ENCODE measurements around the gene ENAH. TPM values are rescaled to one million over a fixed set of nuclear protein-coding genes. Genes with fewer than 3 reads are reported as not detected.

Gene ENAH
- total RNA-seq, 1 experiment from 2014 or later, result 285 TPM

GRCh38 chr1:225481738-225482137 lies 171.2 kb downstream of the ENAH start:
- no peak overlapping the region for H2BK20ac ChIP-seq (ENCODE audit: low read depth, low read length, poor library complexity, severe bottlenecking)
- H3K9me3 ChIP-seq (ENCODE audit: control insufficient read depth, low read depth, low read length), result no peaks in the 10 kb centered on the region
- no peak overlapping the region for H2AFZ ChIP-seq (ENCODE audit: low read length)
- WGBS (ENCODE audit: extremely low coverage, insufficient read length, low lambda C conversion rate), result no CpG with 5 or more reads among the region's 6 CpGs
- no peak overlapping the region for H3K27ac ChIP-seq (ENCODE audit: insufficient read length, low read depth, low read length)
- H3K4me2 ChIP-seq (ENCODE audit: insufficient read depth, insufficient read length, low read length), result no peak overlapping the region
- no peak overlapping the region for H3K56ac ChIP-seq (ENCODE audit: insufficient read length, low read depth, low read length)
- no peak overlapping the region for H3K27ac Mint-ChIP-seq
- no peak overlapping the region for H3K23ac ChIP-seq (ENCODE audit: insufficient read length, low read depth, low read length)
- DNase-seq, result peak; percentile 26
- H3K79me2 ChIP-seq (ENCODE audit: insufficient read depth, low read length), result no peaks in the 10 kb centered on the region
- H3K9ac ChIP-seq (ENCODE audit: extremely low read depth, insufficient read length, low read length), result no peak overlapping the region
- peaks cover 5% of the 10 kb centered on the region for H3K27me3 Mint-ChIP-seq (ENCODE audit: low read depth)
- H3K36me3 Mint-ChIP-seq (ENCODE audit: insufficient read depth in 1 of 3, low read depth in 3 of 3), result no peaks in the 10 kb centered on the region
- H2BK12ac ChIP-seq (ENCODE audit: insufficient read length, low read depth, low read length), result no peak overlapping the region
- H3K79me1 ChIP-seq (ENCODE audit: insufficient read depth, low read depth, low read length, poor library complexity, severe bottlenecking), result no peaks in the 10 kb centered on the region
- no peak overlapping the region for H4K5ac ChIP-seq (ENCODE audit: insufficient read length, low read depth, low read length)
- H4K20me1 ChIP-seq (ENCODE audit: control insufficient read depth, insufficient read depth, insufficient read length), result no peaks in the 10 kb centered on the region
- H2BK5ac ChIP-seq (ENCODE audit: insufficient read length, low read length), result no peak overlapping the region
- H3K4me1 ChIP-seq (ENCODE audit: insufficient read depth, low read length), result 0 out of 2 replicates have a peak, but pooled peaks cover 2% of the 10 kb centered on the region
- H3K4me1 Mint-ChIP-seq, result peaks cover 20 to 25% of the 10 kb centered on the region in 2 experiments
- H4K8ac ChIP-seq (replicated peaks; ENCODE audit: insufficient read length, low read depth, low read length), result no peak overlapping the region
- H3K14ac ChIP-seq (ENCODE audit: insufficient read depth, low read length), result no peak overlapping the region
- no peak overlapping the region for H2BK15ac ChIP-seq (ENCODE audit: low read depth, low read length)
- H4K91ac ChIP-seq (ENCODE audit: insufficient read length, low read depth, low read length), result no peak overlapping the region
- no peaks in the 10 kb centered on the region for H3K27me3 ChIP-seq (ENCODE audit: insufficient read depth, low read length)
- TF ChIP-seq, protein P1, sequence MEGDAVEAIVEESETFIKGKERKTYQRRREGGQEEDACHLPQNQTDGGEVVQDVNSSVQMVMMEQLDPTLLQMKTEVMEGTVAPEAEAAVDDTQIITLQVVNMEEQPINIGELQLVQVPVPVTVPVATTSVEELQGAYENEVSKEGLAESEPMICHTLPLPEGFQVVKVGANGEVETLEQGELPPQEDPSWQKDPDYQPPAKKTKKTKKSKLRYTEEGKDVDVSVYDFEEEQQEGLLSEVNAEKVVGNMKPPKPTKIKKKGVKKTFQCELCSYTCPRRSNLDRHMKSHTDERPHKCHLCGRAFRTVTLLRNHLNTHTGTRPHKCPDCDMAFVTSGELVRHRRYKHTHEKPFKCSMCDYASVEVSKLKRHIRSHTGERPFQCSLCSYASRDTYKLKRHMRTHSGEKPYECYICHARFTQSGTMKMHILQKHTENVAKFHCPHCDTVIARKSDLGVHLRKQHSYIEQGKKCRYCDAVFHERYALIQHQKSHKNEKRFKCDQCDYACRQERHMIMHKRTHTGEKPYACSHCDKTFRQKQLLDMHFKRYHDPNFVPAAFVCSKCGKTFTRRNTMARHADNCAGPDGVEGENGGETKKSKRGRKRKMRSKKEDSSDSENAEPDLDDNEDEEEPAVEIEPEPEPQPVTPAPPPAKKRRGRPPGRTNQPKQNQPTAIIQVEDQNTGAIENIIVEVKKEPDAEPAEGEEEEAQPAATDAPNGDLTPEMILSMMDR (conservative IDR thresholded peaks at IDR 0.05), result no peak
- H3K4me3 Mint-ChIP-seq, result no peak overlapping the region
- no peak overlapping the region for H3K4ac ChIP-seq (ENCODE audit: low read depth, low read length)
- H3K23me2 ChIP-seq (ENCODE audit: insufficient read length, low read depth, low read length, poor library complexity, severe bottlenecking), result no peaks in the 10 kb centered on the region
- no peak overlapping the region for H2AK5ac ChIP-seq (ENCODE audit: insufficient read length, low read length)
- no peak overlapping the region for H2BK120ac ChIP-seq (ENCODE audit: low read depth, low read length, poor library complexity, severe bottlenecking)
- no peaks in the 10 kb centered on the region for H3K9me3 Mint-ChIP-seq
- H3T11ph ChIP-seq (ENCODE audit: low read length), result no peak overlapping the region
- no peak overlapping the region for H3K18ac ChIP-seq (ENCODE audit: insufficient read length, low read depth, low read length)
